ENCODE results near the gene ZBTB20. TPM values are rescaled to one million over a fixed set of nuclear protein-coding genes. Genes with fewer than 3 reads are reported as not detected.
A peak's percentile ranks its signal among the peaks of the same experiment; 100 is the strongest.

ZBTB20 gene
- total RNA-seq, 1 donor from 2014 or later: 27.5 TPM

- H3K4me1 Mint-ChIP-seq (ENCODE audit: low read depth, unreplicated experiment): no peaks in the 10 kb centered on the region
- H3K27ac Mint-ChIP-seq (ENCODE audit: unreplicated experiment): no peak overlapping the region
- H3K27me3 Mint-ChIP-seq (ENCODE audit: unreplicated experiment): peaks cover 1% of the 10 kb centered on the region
- no peak for TF ChIP-seq CTCF (IDR thresholded peaks at IDR 0.05; ENCODE audit: partially characterized antibody, unreplicated experiment)
- H3K36me3 Mint-ChIP-seq (ENCODE audit: unreplicated experiment): no peaks in the 10 kb centered on the region
- no peaks in the 10 kb centered on the region for H3K9me3 Mint-ChIP-seq (ENCODE audit: unreplicated experiment)
- H3K4me3 Mint-ChIP-seq (ENCODE audit: unreplicated experiment): no peak overlapping the region
- DNase-seq: no peak
Measured at GRCh38 chr3:114364806-114365654, 782.1 kb downstream of the ZBTB20 start.

GRCh38 chr3:114363554-114364202, 783.4 kb downstream of the ZBTB20 start:
- Mint-ChIP-seq H3K36me3 (ENCODE audit: unreplicated experiment) (no peaks in the 10 kb centered on the region), H3K27me3 (ENCODE audit: unreplicated experiment) (peaks cover 1% of the 10 kb centered on the region), H3K27ac (ENCODE audit: unreplicated experiment) (no peak overlapping the region), H3K4me1 (ENCODE audit: low read depth, unreplicated experiment) (no peaks in the 10 kb centered on the region), H3K9me3 (ENCODE audit: unreplicated experiment) (no peaks in the 10 kb centered on the region), H3K4me3 (ENCODE audit: unreplicated experiment) (no peak overlapping the region)
- no peak for TF ChIP-seq CTCF (IDR thresholded peaks at IDR 0.05; ENCODE audit: partially characterized antibody, unreplicated experiment)
- DNase-seq: no peak

- Mint-ChIP-seq H3K36me3 (ENCODE audit: unreplicated experiment) (no peaks in the 10 kb centered on the region), H3K4me3 (ENCODE audit: unreplicated experiment) (no peak overlapping the region), H3K27ac (ENCODE audit: unreplicated experiment) (no peak overlapping the region), H3K9me3 (ENCODE audit: unreplicated experiment) (no peaks in the 10 kb centered on the region), H3K27me3 (ENCODE audit: unreplicated experiment) (peaks cover 1% of the 10 kb centered on the region), H3K4me1 (ENCODE audit: low read depth, unreplicated experiment) (no peaks in the 10 kb centered on the region)
- TF ChIP-seq CTCF (IDR thresholded peaks at IDR 0.05; ENCODE audit: partially characterized antibody, unreplicated experiment): peak; percentile 52
- no peak for DNase-seq
Measured at GRCh38 chr3:114362815-114363214, 784.3 kb downstream of the ZBTB20 start.

GRCh38 chr3:114361391-114361790, 785.7 kb downstream of the ZBTB20 start:
- H3K36me3 Mint-ChIP-seq (ENCODE audit: unreplicated experiment): no peaks in the 10 kb centered on the region
- peaks cover 1% of the 10 kb centered on the region for H3K27me3 Mint-ChIP-seq (ENCODE audit: unreplicated experiment)
- no peaks in the 10 kb centered on the region for H3K9me3 Mint-ChIP-seq (ENCODE audit: unreplicated experiment)
- no peak for TF ChIP-seq CTCF (IDR thresholded peaks at IDR 0.05; ENCODE audit: partially characterized antibody, unreplicated experiment)
- DNase-seq: no peak
- no peak overlapping the region for H3K27ac Mint-ChIP-seq (ENCODE audit: unreplicated experiment)
- no peak overlapping the region for H3K4me3 Mint-ChIP-seq (ENCODE audit: unreplicated experiment)
- no peaks in the 10 kb centered on the region for H3K4me1 Mint-ChIP-seq (ENCODE audit: low read depth, unreplicated experiment)

GRCh38 chr3:114356525-114356924, 790.6 kb downstream of the ZBTB20 start:
- Mint-ChIP-seq H3K36me3 (ENCODE audit: unreplicated experiment) (no peaks in the 10 kb centered on the region), H3K4me3 (ENCODE audit: unreplicated experiment) (no peak overlapping the region), H3K4me1 (ENCODE audit: low read depth, unreplicated experiment) (peaks cover 4% of the 10 kb centered on the region), H3K27me3 (ENCODE audit: unreplicated experiment) (no peaks in the 10 kb centered on the region), H3K27ac (ENCODE audit: unreplicated experiment) (no peak overlapping the region), H3K9me3 (ENCODE audit: unreplicated experiment) (peaks cover 1% of the 10 kb centered on the region)
- no peak for TF ChIP-seq CTCF (IDR thresholded peaks at IDR 0.05; ENCODE audit: partially characterized antibody, unreplicated experiment)
- DNase-seq: no peak
